SJSA1 (cell line): ENCODE results near the gene CYP4F8. TPM values are rescaled to one million over a fixed set of nuclear protein-coding genes. Genes with fewer than 3 reads are reported as not detected.

Source experiments
- DNase-seq, 2 experiments: peaks; one replicate each; pipeline ENCODE4 v3.0.0-alpha.2; 2015 to 2020; ENCODE audit warnings: low spot score in 2 of 2, low read depth in 1 of 2
- H3K27ac ChIP-seq: fragments of 250-450 bp; sonication (Bioruptor Pico); 2 replicates; pipeline ENCODE4 v1.5.1; 2020; ENCODE audit warnings: mild to moderate bottlenecking, moderate library complexity
- H3K27me3 ChIP-seq: fragments of 250-450 bp; sonication (Bioruptor Pico); replicated peaks from 2 replicates; pipeline ENCODE4 v1.5.1; 2020; ENCODE audit warnings: mild to moderate bottlenecking, moderate library complexity
- H3K36me3 ChIP-seq: fragments of 250-450 bp; sonication (Bioruptor Pico); 2 replicates; pipeline ENCODE4 v1.5.1; 2020; ENCODE audit warnings: mild to moderate bottlenecking
- H3K4me1 ChIP-seq: fragments of 250-450 bp; sonication (Bioruptor Pico); replicated peaks from 2 replicates; pipeline ENCODE4 v1.6.1; 2021; ENCODE audit warnings: mild to moderate bottlenecking
- H3K4me3 ChIP-seq: fragments of 250-450 bp; sonication (Bioruptor Pico); 2 replicates; pipeline ENCODE4 v1.5.1; 2020; ENCODE audit warnings: mild to moderate bottlenecking
- H3K9me3 ChIP-seq: fragments of 250-450 bp; sonication (Bioruptor Pico); replicated peaks from 2 replicates; pipeline ENCODE4 v1.5.1; 2020; ENCODE audit warnings: mild to moderate bottlenecking
- total RNA-seq: library from RNA; depleted of rRNA; stranded (reverse); fragments of >200 nt; shearing (Covaris generic); gene quantifications from 2 replicates; pipeline ENCODE4 v1.2.3, GENCODE V29; 2014

Gene CYP4F8
- total RNA-seq, 1 experiment from 2014 or later = not detected

- no peaks in the 10 kb centered on the region for H3K4me1 ChIP-seq
- no peaks in the 10 kb centered on the region for H3K36me3 ChIP-seq
- H3K27ac ChIP-seq = no peak overlapping the region
- H3K4me3 ChIP-seq = no peak overlapping the region
- H3K27me3 ChIP-seq = 0 out of 2 replicates have a peak, but pooled peaks cover 1% of the 10 kb centered on the region
- H3K9me3 ChIP-seq = no peaks in the 10 kb centered on the region
- peak in 1 of 2 experiments; percentile 34 for DNase-seq
Observed at GRCh38 chr19:15628236-15629002, 13.4 kb downstream of the CYP4F8 start.

- Histone ChIP-seq H3K36me3 (no peaks in the 10 kb centered on the region), H3K27me3 (0 out of 2 replicates have a peak, but pooled peaks cover 6% of the 10 kb centered on the region), H3K4me3 (no peak overlapping the region), H3K9me3 (no peaks in the 10 kb centered on the region), H3K27ac (no peak overlapping the region), H3K4me1 (no peaks in the 10 kb centered on the region)
- DNase-seq = peak; percentile 38 to 65
Observed at GRCh38 chr19:15629003-15629880, 14.2 kb downstream of the CYP4F8 start.

- no peak overlapping the region for H3K27ac ChIP-seq
- H3K9me3 ChIP-seq = no peaks in the 10 kb centered on the region
- H3K4me1 ChIP-seq = no peaks in the 10 kb centered on the region
- H3K36me3 ChIP-seq = no peaks in the 10 kb centered on the region
- no peak for DNase-seq
- no peak overlapping the region for H3K4me3 ChIP-seq
- 0 out of 2 replicates have a peak, but pooled peaks cover 6% of the 10 kb centered on the region for H3K27me3 ChIP-seq
Observed at GRCh38 chr19:15631817-15632216, 16.8 kb downstream of the CYP4F8 start.

GRCh38 chr19:15633082-15633835 is 18.2 kb downstream of the CYP4F8 start:
- H3K27ac ChIP-seq = no peak overlapping the region
- H3K4me3 ChIP-seq = no peak overlapping the region
- H3K4me1 ChIP-seq = no peaks in the 10 kb centered on the region
- H3K36me3 ChIP-seq = no peaks in the 10 kb centered on the region
- 0 out of 2 replicates have a peak, but pooled peaks cover 6% of the 10 kb centered on the region for H3K27me3 ChIP-seq
- no peak for DNase-seq
- no peaks in the 10 kb centered on the region for H3K9me3 ChIP-seq

GRCh38 chr19:15634105-15634504 is 19.1 kb downstream of the CYP4F8 start:
- H3K27me3 ChIP-seq = 0 out of 2 replicates have a peak, but pooled peaks cover 6% of the 10 kb centered on the region
- no peak overlapping the region for H3K27ac ChIP-seq
- H3K4me3 ChIP-seq = no peak overlapping the region
- H3K9me3 ChIP-seq = no peaks in the 10 kb centered on the region
- no peak for DNase-seq
- H3K36me3 ChIP-seq = no peaks in the 10 kb centered on the region
- H3K4me1 ChIP-seq = no peaks in the 10 kb centered on the region

- Histone ChIP-seq H3K27ac (no peak overlapping the region), H3K36me3 (no peaks in the 10 kb centered on the region), H3K4me3 (no peak overlapping the region), H3K27me3 (0 out of 2 replicates have a peak, but pooled peaks cover 6% of the 10 kb centered on the region), H3K4me1 (no peaks in the 10 kb centered on the region), H3K9me3 (no peaks in the 10 kb centered on the region)
- no peak for DNase-seq
Observed at GRCh38 chr19:15635016-15635805, 20.2 kb downstream of the CYP4F8 start.

- no peak for DNase-seq
- no peaks in the 10 kb centered on the region for H3K9me3 ChIP-seq
- no peak overlapping the region for H3K27ac ChIP-seq
- H3K4me1 ChIP-seq = no peaks in the 10 kb centered on the region
- H3K27me3 ChIP-seq = 0 out of 2 replicates have a peak, but pooled peaks cover 6% of the 10 kb centered on the region
- no peak overlapping the region for H3K4me3 ChIP-seq
- H3K36me3 ChIP-seq = no peaks in the 10 kb centered on the region
Observed at GRCh38 chr19:15636026-15636425, 21.0 kb downstream of the CYP4F8 start.

- no peak for DNase-seq
- Histone ChIP-seq H3K27me3 (no peaks in the 10 kb centered on the region), H3K36me3 (no peaks in the 10 kb centered on the region), H3K4me1 (no peaks in the 10 kb centered on the region), H3K4me3 (no peak overlapping the region), H3K27ac (no peak overlapping the region), H3K9me3 (no peaks in the 10 kb centered on the region)
Observed at GRCh38 chr19:15639596-15639995, 24.6 kb downstream of the CYP4F8 start.

- H3K4me1 ChIP-seq = no peaks in the 10 kb centered on the region
- no peaks in the 10 kb centered on the region for H3K27me3 ChIP-seq
- no peaks in the 10 kb centered on the region for H3K9me3 ChIP-seq
- no peak for DNase-seq
- no peaks in the 10 kb centered on the region for H3K36me3 ChIP-seq
- H3K4me3 ChIP-seq = no peak within 1 kb of the TSS
- H3K27ac ChIP-seq = no peak within 1 kb of the TSS
Observed at GRCh38 chr19:15640294-15640903, 25.4 kb downstream of the CYP4F8 start, which contains the start of gene CYP4F3. Gene CYP4F3 (plus strand): TSS chr19:15640897. CDS start chr19:15641416, 519 bp downstream.

- H3K36me3 ChIP-seq = no peaks in the 10 kb centered on the region
- no peak overlapping the region for H3K4me3 ChIP-seq
- H3K27ac ChIP-seq = no peak overlapping the region
- no peaks in the 10 kb centered on the region for H3K27me3 ChIP-seq
- no peaks in the 10 kb centered on the region for H3K9me3 ChIP-seq
- no peaks in the 10 kb centered on the region for H3K4me1 ChIP-seq
- no peak for DNase-seq
Observed at GRCh38 chr19:15640904-15641597, 26.0 kb downstream of the CYP4F8 start.

GRCh38 chr19:15641901-15642491 is 27.0 kb downstream of the CYP4F8 start:
- no peak for DNase-seq
- no peaks in the 10 kb centered on the region for H3K9me3 ChIP-seq
- H3K4me1 ChIP-seq = no peaks in the 10 kb centered on the region
- no peak overlapping the region for H3K27ac ChIP-seq
- no peaks in the 10 kb centered on the region for H3K36me3 ChIP-seq
- H3K4me3 ChIP-seq = no peak overlapping the region
- no peaks in the 10 kb centered on the region for H3K27me3 ChIP-seq

- Histone ChIP-seq H3K27me3 (no peaks in the 10 kb centered on the region), H3K4me1 (no peaks in the 10 kb centered on the region), H3K4me3 (no peak overlapping the region), H3K36me3 (no peaks in the 10 kb centered on the region), H3K27ac (no peak overlapping the region), H3K9me3 (no peaks in the 10 kb centered on the region)
- no peak for DNase-seq
Observed at GRCh38 chr19:15642807-15643206, 27.8 kb downstream of the CYP4F8 start.
